PFSK-1 (cell line): ENCODE data around the gene IVNS1ABP.

Experiments used
- FOXP2 ChIP-seq: optimal IDR thresholded peaks from 2 replicates; pipeline ENCODE3; 2011; ENCODE audit warnings: borderline replicate concordance, control low read depth, inconsistent platforms; ENCODE audit not compliant: insufficient read depth; ENCODE audit errors: extremely low read length, extremely low read depth
- POLR2AphosphoS5 ChIP-seq: IDR thresholded peaks from 2 replicates; pipeline ENCODE4 v1.6.1; 2012; ENCODE audit warnings: low read depth, mild to moderate bottlenecking, control low read depth, low read length, moderate library complexity
- SIN3A ChIP-seq: IDR thresholded peaks from 2 replicates; pipeline ENCODE4 v1.6.1; 2012; ENCODE audit warnings: mild to moderate bottlenecking, low read length, moderate library complexity, borderline replicate concordance; ENCODE audit not compliant: insufficient read depth
- TAF1 ChIP-seq: IDR thresholded peaks from 2 replicates; pipeline ENCODE4 v1.6.1; 2012; ENCODE audit warnings: low read length, control low read depth, borderline replicate concordance; ENCODE audit not compliant: insufficient read depth
- TF ChIP-seq, protein P1 (sequence below), 2 experiments: IDR thresholded peaks; 2 replicates each; pipeline versions ENCODE4 v1.6.1 to v1.8.0; 2011 to 2012; ENCODE audit warnings: low read depth in 2 of 2, low read length in 2 of 2, control low read depth in 1 of 2, inconsistent platforms in 1 of 2, mild to moderate bottlenecking in 1 of 2, moderate library complexity in 1 of 2; ENCODE audit not compliant: insufficient read depth in 1 of 2

Gene IVNS1ABP

DNA sequence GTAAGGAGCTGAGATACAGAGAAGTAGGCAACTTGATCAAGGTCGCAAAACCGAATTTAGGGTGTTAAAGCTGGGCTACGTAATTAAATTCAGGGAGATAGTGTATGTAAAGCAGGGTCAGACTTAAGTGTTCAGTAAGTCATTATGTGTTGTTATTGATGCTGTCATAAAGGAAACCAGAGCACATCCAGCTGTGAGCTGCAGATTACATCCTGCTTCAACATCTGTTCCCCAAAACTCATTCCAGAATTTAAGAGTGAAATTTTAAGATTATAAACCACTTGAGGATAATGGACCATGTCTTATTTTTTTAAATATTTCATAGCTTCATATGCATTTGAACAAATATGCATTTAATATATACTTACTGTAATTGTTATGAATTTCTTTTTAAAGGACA is 49.7 kb downstream of the IVNS1ABP start:
- TF ChIP-seq, protein P1, sequence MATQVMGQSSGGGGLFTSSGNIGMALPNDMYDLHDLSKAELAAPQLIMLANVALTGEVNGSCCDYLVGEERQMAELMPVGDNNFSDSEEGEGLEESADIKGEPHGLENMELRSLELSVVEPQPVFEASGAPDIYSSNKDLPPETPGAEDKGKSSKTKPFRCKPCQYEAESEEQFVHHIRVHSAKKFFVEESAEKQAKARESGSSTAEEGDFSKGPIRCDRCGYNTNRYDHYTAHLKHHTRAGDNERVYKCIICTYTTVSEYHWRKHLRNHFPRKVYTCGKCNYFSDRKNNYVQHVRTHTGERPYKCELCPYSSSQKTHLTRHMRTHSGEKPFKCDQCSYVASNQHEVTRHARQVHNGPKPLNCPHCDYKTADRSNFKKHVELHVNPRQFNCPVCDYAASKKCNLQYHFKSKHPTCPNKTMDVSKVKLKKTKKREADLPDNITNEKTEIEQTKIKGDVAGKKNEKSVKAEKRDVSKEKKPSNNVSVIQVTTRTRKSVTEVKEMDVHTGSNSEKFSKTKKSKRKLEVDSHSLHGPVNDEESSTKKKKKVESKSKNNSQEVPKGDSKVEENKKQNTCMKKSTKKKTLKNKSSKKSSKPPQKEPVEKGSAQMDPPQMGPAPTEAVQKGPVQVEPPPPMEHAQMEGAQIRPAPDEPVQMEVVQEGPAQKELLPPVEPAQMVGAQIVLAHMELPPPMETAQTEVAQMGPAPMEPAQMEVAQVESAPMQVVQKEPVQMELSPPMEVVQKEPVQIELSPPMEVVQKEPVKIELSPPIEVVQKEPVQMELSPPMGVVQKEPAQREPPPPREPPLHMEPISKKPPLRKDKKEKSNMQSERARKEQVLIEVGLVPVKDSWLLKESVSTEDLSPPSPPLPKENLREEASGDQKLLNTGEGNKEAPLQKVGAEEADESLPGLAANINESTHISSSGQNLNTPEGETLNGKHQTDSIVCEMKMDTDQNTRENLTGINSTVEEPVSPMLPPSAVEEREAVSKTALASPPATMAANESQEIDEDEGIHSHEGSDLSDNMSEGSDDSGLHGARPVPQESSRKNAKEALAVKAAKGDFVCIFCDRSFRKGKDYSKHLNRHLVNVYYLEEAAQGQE (IDR thresholded peaks at IDR 0.05; ENCODE audit: insufficient read depth in 1 of 2, low read depth in 2 of 2, low read length in 2 of 2), result no peak
- no peak for TF ChIP-seq TAF1
- no peak for TF ChIP-seq FOXP2
- no peak for TF ChIP-seq POLR2AphosphoS5
- no peak for TF ChIP-seq SIN3A

DNA sequence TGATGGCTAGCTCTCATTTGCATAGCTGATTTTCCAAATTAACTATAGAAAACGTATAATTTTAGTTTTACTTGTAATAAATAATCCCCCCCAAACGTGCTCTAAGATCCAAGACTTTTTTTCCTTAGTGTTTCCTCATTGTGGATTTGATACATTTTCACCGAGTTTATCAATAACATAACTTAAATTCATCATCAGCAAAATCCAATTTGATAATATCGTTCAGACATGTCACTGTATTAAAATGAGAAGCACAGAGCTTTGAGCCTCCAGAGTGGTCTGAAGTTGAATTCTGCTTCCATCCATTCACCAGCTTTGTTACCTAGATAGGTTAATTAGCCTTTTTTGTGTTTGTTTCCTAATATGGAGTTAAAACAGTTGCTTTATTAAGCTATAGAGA is 51.7 kb downstream of the IVNS1ABP start:
- TF ChIP-seq FOXP2, result no peak
- TF ChIP-seq TAF1, result no peak
- TF ChIP-seq SIN3A, result no peak
- TF ChIP-seq, protein P1 (IDR thresholded peaks at IDR 0.05; ENCODE audit: insufficient read depth in 1 of 2, low read depth in 2 of 2, low read length in 2 of 2), result no peak
- no peak for TF ChIP-seq POLR2AphosphoS5

DNA sequence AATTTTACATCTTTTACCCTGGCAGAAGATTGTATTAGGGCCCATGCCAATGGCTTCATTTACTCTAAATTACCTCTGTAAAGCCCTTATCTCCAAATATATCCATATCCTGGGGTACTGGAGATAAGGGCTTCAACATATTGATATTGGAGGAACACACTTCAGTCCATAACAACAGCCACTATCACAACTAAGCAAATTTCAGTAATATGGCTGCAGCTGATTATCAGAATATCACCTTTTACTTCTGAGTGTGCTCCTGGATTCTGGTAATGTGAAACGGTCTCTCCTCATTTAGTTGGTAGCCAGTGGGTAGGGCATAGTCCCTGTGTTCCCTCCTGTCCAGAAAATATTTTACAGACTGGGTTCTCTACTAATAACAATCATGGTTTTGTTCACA is 53.3 kb downstream of the IVNS1ABP start:
- TF ChIP-seq POLR2AphosphoS5, result no peak
- TF ChIP-seq, protein P1 (IDR thresholded peaks at IDR 0.05; ENCODE audit: insufficient read depth in 1 of 2, low read depth in 2 of 2, low read length in 2 of 2), result no peak
- no peak for TF ChIP-seq TAF1

DNA sequence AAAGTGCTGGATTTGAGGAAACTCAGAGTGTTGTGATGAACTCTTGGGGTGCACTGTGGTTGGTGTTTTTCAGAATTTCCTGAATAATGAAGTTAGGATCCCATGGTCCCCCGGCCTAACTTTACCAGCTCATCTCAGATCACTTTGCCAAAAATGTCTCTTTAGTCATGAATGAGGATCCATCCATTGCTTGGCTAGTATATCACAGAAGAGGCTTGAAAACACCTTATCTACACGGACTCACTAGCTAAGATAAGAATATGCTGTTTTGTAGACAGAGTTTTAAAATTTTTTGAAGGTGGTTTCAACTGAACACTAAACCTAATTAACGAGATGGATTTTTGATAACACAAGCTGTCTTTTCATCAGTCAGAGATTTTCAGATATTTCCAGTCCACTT is 53.8 kb downstream of the IVNS1ABP start:
- no peak for TF ChIP-seq SIN3A

DNA sequence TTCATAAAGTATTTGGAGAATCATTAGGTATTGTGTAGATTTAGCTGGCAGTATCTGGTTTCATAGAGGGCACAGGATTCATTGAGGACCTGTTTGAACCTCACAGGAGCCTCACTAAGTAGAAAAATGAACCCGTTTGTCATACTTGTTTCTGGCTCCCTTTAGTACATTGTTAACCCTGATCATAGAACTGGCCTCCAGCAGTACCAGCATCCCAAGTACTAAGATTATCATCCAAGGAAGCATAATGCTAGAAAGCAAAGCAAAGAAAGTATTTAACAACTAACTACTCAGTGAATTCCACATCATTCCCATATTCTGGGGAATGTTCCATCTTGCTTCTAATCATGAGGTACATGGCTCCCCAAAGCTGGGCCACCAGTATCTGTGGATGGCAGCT is 54.9 kb downstream of the IVNS1ABP start:
- TF ChIP-seq POLR2AphosphoS5, result no peak
- TF ChIP-seq TAF1, result no peak
- TF ChIP-seq, protein P1 (IDR thresholded peaks at IDR 0.05; ENCODE audit: insufficient read depth in 1 of 2, low read depth in 2 of 2, low read length in 2 of 2), result no peak
- no peak for TF ChIP-seq FOXP2
- TF ChIP-seq SIN3A, result no peak
